ENCODE data around the gene KBTBD13.

Gene KBTBD13

GRCh38 chr15:65082303-65082953 lies 5.9 kb downstream of the KBTBD13 start:
- WGBS, result 25% methylated on average over 7 of the region's 7 CpGs
- peaks cover 76 to 93% of the 10 kb centered on the region in 2 experiments for H3K27me3 ChIP-seq (ENCODE audit: control insufficient read depth in 1 of 2, insufficient read depth in 1 of 2, low read length in 2 of 2)
- no peak overlapping the region for H3K4me3 ChIP-seq (ENCODE audit: insufficient read depth in 1 of 2, low read depth in 1 of 2, low read length in 2 of 2)

GRCh38 chr15:65083262-65083701 lies 6.7 kb downstream of the KBTBD13 start:
- no peak overlapping the region for H3K9ac ChIP-seq (ENCODE audit: low read length)
- no peak overlapping the region for H2BK120ac ChIP-seq (ENCODE audit: low read depth, low read length)
- no peak overlapping the region for H3K18ac ChIP-seq (ENCODE audit: low read depth in 1 of 2, low read length in 2 of 2)
- no peak overlapping the region for H2BK15ac ChIP-seq (ENCODE audit: low read depth, poor library complexity, severe bottlenecking)
- no peak overlapping the region for H3K4me2 ChIP-seq (ENCODE audit: low read length, poor library complexity, severe bottlenecking)
- no peak overlapping the region for H2AK5ac ChIP-seq (ENCODE audit: low read length, severe bottlenecking)
- H3K4me1 ChIP-seq (ENCODE audit: control insufficient read depth, insufficient read depth, low read depth, low read length), result peaks cover 19% of the 10 kb centered on the region
- H3K14ac ChIP-seq (ENCODE audit: low read length in 2 of 2), result no peak overlapping the region
- H3K27ac ChIP-seq (ENCODE audit: low read length, poor library complexity, severe bottlenecking), result no peak overlapping the region
- H2BK12ac ChIP-seq (ENCODE audit: low read length in 2 of 2), result no peak overlapping the region
- WGBS, result 7% methylated on average over 7 of the region's 7 CpGs
- H4K8ac ChIP-seq (ENCODE audit: low read length), result no peak overlapping the region
- peak; percentile 70 for DNase-seq
- no peaks in the 10 kb centered on the region for H3K79me1 ChIP-seq (replicated peaks; ENCODE audit: low read length, poor library complexity, severe bottlenecking)
- no peak overlapping the region for H4K91ac ChIP-seq (ENCODE audit: low read length)
- no peak overlapping the region for H3K4ac ChIP-seq (ENCODE audit: low read depth in 1 of 2, low read length in 2 of 2)
- H2AFZ ChIP-seq (ENCODE audit: low read depth, low read length), result no peak overlapping the region
- no peak overlapping the region for H2BK5ac ChIP-seq (ENCODE audit: low read depth, low read length, poor library complexity, severe bottlenecking)
- H3K27me3 ChIP-seq (ENCODE audit: control insufficient read depth in 1 of 2, insufficient read depth in 1 of 2, low read length in 2 of 2), result peaks cover 71 to 88% of the 10 kb centered on the region in 2 experiments
- H3K9me3 ChIP-seq (ENCODE audit: control insufficient read depth, low read length), result no peaks in the 10 kb centered on the region
- H3K4me3 ChIP-seq (ENCODE audit: insufficient read depth in 1 of 2, low read depth in 1 of 2, low read length in 2 of 2), result no peak overlapping the region
- H3K36me3 ChIP-seq (ENCODE audit: control insufficient read depth in 1 of 2, insufficient read depth in 2 of 2, low read depth in 1 of 2, low read length in 2 of 2), result no peaks in the 10 kb centered on the region
- H3K23ac ChIP-seq (ENCODE audit: low read length in 2 of 2), result no peak overlapping the region

More at GRCh38 chr15:65082303-65082953, 5.9 kb downstream of the KBTBD13 start:
- Histone ChIP-seq H3K23ac (ENCODE audit: low read length in 2 of 2) (no peak overlapping the region), H3K14ac (ENCODE audit: low read length in 2 of 2) (peak overlapping the region in 1 of 2 experiments; percentile 53), H3K79me1 (replicated peaks; ENCODE audit: low read length, poor library complexity, severe bottlenecking) (no peaks in the 10 kb centered on the region), H3K36me3 (ENCODE audit: control insufficient read depth in 1 of 2, insufficient read depth in 2 of 2, low read depth in 1 of 2, low read length in 2 of 2) (no peaks in the 10 kb centered on the region), H2BK5ac (ENCODE audit: low read depth, low read length, poor library complexity, severe bottlenecking) (no peak overlapping the region), H3K27ac (ENCODE audit: low read length, poor library complexity, severe bottlenecking) (no peak overlapping the region), H2BK12ac (ENCODE audit: low read length in 2 of 2) (no peak overlapping the region), H2AFZ (ENCODE audit: low read depth, low read length) (no peak overlapping the region), H3K18ac (ENCODE audit: low read depth in 1 of 2, low read length in 2 of 2) (peak overlapping the region in 1 of 2 experiments; percentile 29), H3K9me3 (ENCODE audit: control insufficient read depth, low read length) (no peaks in the 10 kb centered on the region), H4K91ac (ENCODE audit: low read length) (no peak overlapping the region), H3K4ac (ENCODE audit: low read depth in 1 of 2, low read length in 2 of 2) (no peak overlapping the region), H2AK5ac (ENCODE audit: low read length, severe bottlenecking) (no peak overlapping the region), H3K4me2 (ENCODE audit: low read length, poor library complexity, severe bottlenecking) (no peak overlapping the region), H2BK15ac (ENCODE audit: low read depth, poor library complexity, severe bottlenecking) (no peak overlapping the region), H3K4me1 (ENCODE audit: control insufficient read depth, insufficient read depth, low read depth, low read length) (peaks cover 13% of the 10 kb centered on the region), H3K9ac (ENCODE audit: low read length) (no peak overlapping the region), H4K8ac (ENCODE audit: low read length) (no peak overlapping the region), H2BK120ac (ENCODE audit: low read depth, low read length) (no peak overlapping the region)
- DNase-seq, result no peak

GRCh38 chr15:65084500-65085206 lies 8.1 kb downstream of the KBTBD13 start:
- Histone ChIP-seq H3K14ac (ENCODE audit: low read length in 2 of 2) (peak overlapping the region in 1 of 2 experiments; percentile 19), H3K18ac (ENCODE audit: low read depth in 1 of 2, low read length in 2 of 2) (no peak overlapping the region), H4K91ac (ENCODE audit: low read length) (no peak overlapping the region), H3K27ac (ENCODE audit: low read length, poor library complexity, severe bottlenecking) (no peak overlapping the region), H3K23ac (ENCODE audit: low read length in 2 of 2) (no peak overlapping the region), H3K4me3 (ENCODE audit: insufficient read depth in 1 of 2, low read depth in 1 of 2, low read length in 2 of 2) (no peak overlapping the region), H2BK15ac (ENCODE audit: low read depth, poor library complexity, severe bottlenecking) (no peak overlapping the region), H3K9ac (ENCODE audit: low read length) (no peak overlapping the region), H3K9me3 (ENCODE audit: control insufficient read depth, low read length) (no peaks in the 10 kb centered on the region), H2AFZ (ENCODE audit: low read depth, low read length) (no peak overlapping the region), H2AK5ac (ENCODE audit: low read length, severe bottlenecking) (no peak overlapping the region), H2BK120ac (ENCODE audit: low read depth, low read length) (no peak overlapping the region), H3K36me3 (ENCODE audit: control insufficient read depth in 1 of 2, insufficient read depth in 2 of 2, low read depth in 1 of 2, low read length in 2 of 2) (no peaks in the 10 kb centered on the region), H2BK12ac (ENCODE audit: low read length in 2 of 2) (no peak overlapping the region), H3K4me1 (ENCODE audit: control insufficient read depth, insufficient read depth, low read depth, low read length) (peaks cover 21% of the 10 kb centered on the region), H3K79me1 (replicated peaks; ENCODE audit: low read length, poor library complexity, severe bottlenecking) (no peaks in the 10 kb centered on the region), H3K4me2 (ENCODE audit: low read length, poor library complexity, severe bottlenecking) (no peak overlapping the region), H4K8ac (ENCODE audit: low read length) (peak overlapping the region; percentile 22), H2BK5ac (ENCODE audit: low read depth, low read length, poor library complexity, severe bottlenecking) (no peak overlapping the region), H3K27me3 (ENCODE audit: control insufficient read depth in 1 of 2, insufficient read depth in 1 of 2, low read length in 2 of 2) (peaks cover 64 to 77% of the 10 kb centered on the region in 2 experiments), H3K4ac (ENCODE audit: low read depth in 1 of 2, low read length in 2 of 2) (no peak overlapping the region)
- DNase-seq, result no peak
- 89% methylated on average over 7 of the region's 7 CpGs for WGBS

GRCh38 chr15:65085207-65085753 lies 8.7 kb downstream of the KBTBD13 start:
- H2BK5ac ChIP-seq (ENCODE audit: low read depth, low read length, poor library complexity, severe bottlenecking), result no peak overlapping the region
- no peak overlapping the region for H3K23ac ChIP-seq (ENCODE audit: low read length in 2 of 2)
- no peak for DNase-seq
- H3K36me3 ChIP-seq (ENCODE audit: control insufficient read depth in 1 of 2, insufficient read depth in 2 of 2, low read depth in 1 of 2, low read length in 2 of 2), result peaks cover 0 to under 1% of the 10 kb centered on the region in 2 experiments
- H3K27me3 ChIP-seq (ENCODE audit: control insufficient read depth in 1 of 2, insufficient read depth in 1 of 2, low read length in 2 of 2), result peaks cover 62 to 72% of the 10 kb centered on the region in 2 experiments
- peak overlapping the region in 1 of 2 experiments; percentile 10 for H2BK12ac ChIP-seq (ENCODE audit: low read length in 2 of 2)
- H3K4me2 ChIP-seq (ENCODE audit: low read length, poor library complexity, severe bottlenecking), result no peak overlapping the region
- no peak overlapping the region for H2BK120ac ChIP-seq (ENCODE audit: low read depth, low read length)
- H3K9ac ChIP-seq (ENCODE audit: low read length), result no peak overlapping the region
- no peaks in the 10 kb centered on the region for H3K9me3 ChIP-seq (ENCODE audit: control insufficient read depth, low read length)
- no peaks in the 10 kb centered on the region for H3K79me1 ChIP-seq (replicated peaks; ENCODE audit: low read length, poor library complexity, severe bottlenecking)
- H2AFZ ChIP-seq (ENCODE audit: low read depth, low read length), result no peak overlapping the region
- no peak overlapping the region for H4K91ac ChIP-seq (ENCODE audit: low read length)
- H3K18ac ChIP-seq (ENCODE audit: low read depth in 1 of 2, low read length in 2 of 2), result no peak overlapping the region
- no peak overlapping the region for H4K8ac ChIP-seq (ENCODE audit: low read length)
- H2AK5ac ChIP-seq (ENCODE audit: low read length, severe bottlenecking), result no peak overlapping the region
- no peak overlapping the region for H2BK15ac ChIP-seq (ENCODE audit: low read depth, poor library complexity, severe bottlenecking)
- peaks cover 21% of the 10 kb centered on the region for H3K4me1 ChIP-seq (ENCODE audit: control insufficient read depth, insufficient read depth, low read depth, low read length)
- no peak overlapping the region for H3K27ac ChIP-seq (ENCODE audit: low read length, poor library complexity, severe bottlenecking)
- WGBS, result 69% methylated on average over 8 of the region's 8 CpGs
- peak overlapping the region in 1 of 2 experiments; percentile 19 for H3K14ac ChIP-seq (ENCODE audit: low read length in 2 of 2)
- no peak overlapping the region for H3K4ac ChIP-seq (ENCODE audit: low read depth in 1 of 2, low read length in 2 of 2)
- no peak overlapping the region for H3K4me3 ChIP-seq (ENCODE audit: insufficient read depth in 1 of 2, low read depth in 1 of 2, low read length in 2 of 2)
